HG02588 (cell line): ENCODE measurements around the gene CABLES1.

Experiments used
- ATAC-seq: cut with Tn5 transposase; IDR thresholded peaks from one replicate; pipeline ENCODE4 v1.9.1; 2021; ENCODE audit warnings: mild to moderate bottlenecking, moderate library complexity; ENCODE audit not compliant: unreplicated experiment

CABLES1 gene

DNA sequence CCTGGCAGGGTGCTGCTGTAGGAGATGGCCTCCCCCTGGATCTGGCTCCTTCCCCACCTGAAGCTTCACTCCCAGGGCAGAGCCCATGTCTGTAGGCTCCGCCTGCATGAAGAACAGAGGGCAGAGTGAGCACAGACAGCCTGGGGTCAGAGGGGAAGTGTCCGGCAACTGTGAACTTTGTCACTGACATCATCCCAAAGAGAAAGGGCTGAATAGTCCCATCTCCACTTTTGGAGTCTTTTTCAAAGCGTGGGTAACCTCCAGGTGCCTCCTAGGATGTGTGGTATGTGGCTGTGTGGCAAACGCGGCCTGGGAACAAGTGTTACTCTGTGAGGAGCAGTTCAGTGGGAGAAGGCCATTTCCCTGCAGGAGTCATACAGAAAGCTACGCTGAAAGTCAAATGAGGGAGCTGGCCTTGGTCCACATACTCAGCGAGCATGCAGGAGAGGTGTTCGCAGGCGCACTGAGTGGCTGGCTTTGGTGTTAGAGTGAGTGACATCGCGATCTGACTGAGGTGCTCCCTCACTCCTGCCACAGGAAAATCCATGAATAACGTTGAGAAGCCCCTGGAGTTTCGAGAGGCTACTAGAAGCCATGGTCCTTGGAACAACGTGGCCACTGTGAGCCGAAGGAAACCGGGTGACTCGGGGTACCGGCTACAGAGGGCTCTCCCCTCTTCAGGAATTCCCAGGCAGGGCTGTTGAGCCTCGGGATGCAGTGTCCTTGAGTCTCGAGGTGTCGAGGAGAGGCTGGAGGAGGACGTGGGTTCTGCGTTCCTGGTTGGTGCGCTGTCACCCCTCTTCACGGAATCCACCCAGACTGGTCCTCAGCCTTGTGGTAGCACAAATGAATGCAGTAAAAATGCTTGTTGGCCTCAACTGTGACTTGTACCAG is 54.7 kb downstream of the CABLES1 start:
- ATAC-seq: no peak

DNA sequence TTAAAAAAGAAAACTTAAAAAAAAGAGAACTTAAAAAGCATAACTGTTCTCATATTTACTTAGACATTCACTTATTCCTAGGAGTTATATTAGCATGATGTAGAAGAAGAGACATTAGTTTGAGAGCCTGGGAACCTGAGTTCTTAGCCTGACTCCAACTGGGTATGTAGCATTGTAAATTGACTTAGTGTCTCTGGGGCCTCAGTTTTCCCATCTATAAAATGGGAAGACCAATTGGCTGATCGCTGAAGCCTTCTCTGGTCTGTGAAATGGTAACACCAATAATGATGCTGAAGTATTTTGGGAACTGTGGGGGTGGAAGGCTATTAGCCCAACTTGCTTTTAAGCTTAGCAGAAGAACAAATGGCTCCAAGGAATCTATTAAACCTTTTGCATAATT is 55.9 kb downstream of the CABLES1 start:
- no peak for ATAC-seq

DNA sequence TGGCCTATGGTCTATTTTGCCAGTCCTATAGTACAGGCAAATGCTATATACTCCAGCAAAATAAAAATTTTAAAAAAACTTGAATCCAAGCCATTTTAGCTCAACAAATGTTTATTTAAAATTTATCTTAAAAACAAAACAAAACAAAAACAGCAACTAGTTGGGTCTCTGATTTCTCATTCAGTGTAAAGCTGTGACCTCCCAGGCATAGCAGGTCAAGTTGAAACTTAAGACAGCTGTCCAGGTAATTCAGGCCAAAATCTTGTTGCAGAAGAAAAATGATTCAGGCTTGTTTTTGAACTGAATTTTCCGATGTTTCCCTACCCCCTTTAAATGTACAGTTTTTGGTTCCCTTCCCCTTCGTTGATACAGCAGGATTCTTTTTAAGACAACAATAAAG is 58.5 kb downstream of the CABLES1 start:
- no peak for ATAC-seq

DNA sequence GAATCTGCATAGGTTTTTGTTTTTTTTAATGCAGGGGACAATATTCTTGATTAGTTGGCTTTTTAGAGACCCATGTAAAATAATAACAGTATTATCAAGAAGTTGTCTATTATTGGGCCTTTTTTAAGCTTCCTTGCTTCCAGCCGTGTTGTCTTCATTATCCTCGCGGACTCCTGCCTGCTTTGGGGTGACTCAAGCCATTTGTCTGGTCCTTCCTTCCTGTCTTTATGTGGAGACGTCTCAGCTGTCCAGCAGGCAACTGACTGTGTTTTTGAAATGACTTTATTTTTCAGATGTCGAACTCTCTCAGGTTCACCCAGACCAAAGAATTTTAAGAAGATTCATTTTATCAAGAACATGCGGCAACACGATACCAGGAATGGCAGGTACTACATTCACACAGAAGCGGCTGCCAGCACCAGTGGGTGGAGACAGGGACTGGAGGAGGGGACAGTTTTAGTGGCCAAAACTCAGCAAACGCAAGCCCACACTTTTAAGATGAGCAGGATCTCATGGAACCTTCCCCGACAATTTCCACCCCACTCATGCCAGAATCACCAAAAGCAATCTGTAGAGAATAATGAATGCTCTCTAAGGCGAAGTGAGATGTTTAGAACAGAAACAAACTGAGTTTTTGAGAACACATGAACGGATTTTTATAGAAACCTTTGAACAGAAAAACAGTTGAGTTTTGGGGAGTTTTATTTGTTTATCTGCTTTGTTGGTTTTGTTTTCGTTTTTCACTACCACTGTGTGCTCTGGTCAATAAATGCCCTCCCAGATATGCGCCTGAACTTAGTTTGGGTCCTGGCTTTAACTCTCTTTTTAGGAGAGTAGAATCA is 59.1 kb downstream of the CABLES1 start:
- no peak for ATAC-seq

DNA sequence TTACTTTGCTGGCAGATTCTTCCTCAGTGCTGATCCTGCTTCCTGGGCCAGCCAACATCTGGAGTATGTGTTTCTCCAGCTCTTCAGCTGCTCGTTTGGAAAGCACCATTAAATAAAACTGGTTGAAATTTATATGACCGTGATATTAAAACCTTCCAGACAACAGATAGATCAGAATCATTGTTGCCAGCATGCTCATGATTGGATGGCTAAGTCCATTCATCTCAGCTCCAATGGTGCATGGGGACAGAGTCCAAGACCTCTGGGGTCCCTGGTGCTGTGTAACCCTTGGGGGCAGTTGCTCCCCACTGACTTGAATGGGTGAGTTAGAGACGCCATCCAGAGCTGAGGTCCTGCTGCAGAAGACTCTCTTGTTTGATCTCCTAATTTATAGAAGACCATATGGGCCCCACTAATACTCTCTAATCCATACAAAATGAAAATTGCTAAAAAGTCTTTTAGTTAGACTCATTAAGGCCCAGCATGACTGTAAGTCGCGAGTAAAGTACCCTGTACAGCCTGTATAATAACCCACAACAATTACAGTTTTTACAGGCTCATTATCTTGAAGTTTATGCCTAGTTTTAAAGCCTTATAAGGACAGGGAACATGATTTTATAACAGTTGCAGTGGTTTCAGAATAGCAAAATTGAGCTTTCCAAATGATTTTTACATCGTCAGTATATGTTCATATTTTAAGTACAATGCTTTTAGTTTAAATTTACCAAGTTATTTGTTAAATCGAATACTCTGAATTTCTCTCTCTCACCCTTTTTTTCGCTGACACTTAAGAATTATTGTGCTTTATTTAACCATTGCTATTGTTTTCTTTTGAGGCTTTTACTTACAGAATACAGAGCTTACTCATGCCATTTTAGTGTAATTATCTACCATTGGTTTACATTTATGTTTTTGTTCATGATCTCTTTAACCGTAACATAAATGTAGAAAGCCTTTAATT is 60.0 kb downstream of the CABLES1 start:
- ATAC-seq: no peak

DNA sequence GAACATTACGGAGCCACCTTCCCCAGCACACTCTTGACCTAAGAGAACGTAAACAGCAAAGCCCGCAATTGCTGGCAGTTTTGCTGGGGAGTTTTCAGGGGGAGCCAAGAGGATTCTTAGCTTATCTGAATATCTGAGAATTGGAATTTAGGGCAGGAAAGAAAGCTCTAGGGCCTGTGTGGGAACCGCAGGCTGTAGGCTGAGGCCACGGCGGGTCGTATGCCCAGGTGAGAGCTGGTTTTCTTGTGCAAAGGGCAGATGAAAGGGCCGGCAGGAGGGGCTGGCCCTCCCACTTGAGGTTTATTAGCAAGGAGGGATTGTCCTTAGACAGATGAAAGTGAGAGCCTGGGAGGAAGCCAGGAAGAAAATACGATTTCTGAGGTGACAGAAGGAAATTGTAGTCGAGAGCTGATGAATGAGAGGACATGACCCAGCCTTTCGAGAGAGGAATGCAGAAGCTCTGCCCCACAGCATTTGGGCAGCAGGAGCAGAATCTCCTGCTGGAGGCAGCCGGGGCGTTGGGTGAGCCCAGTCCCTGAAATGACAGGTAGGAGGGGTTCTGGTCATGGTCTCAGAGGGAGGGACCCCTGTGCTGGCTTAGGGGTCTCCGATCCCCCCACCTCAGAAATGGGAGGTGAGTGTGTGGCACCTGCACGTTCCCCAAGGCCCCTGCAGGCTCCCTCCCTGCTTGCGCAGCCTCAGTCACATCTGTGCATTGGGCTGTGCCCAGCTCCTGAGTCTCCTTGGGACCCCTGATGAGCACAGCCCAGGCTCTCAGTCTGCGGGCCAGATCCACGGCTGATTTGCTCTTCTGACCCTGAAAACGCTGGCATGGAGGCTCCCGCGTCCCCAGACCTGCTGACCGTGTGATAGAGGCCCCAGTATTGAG is 61.1 kb downstream of the CABLES1 start:
- no peak for ATAC-seq

DNA sequence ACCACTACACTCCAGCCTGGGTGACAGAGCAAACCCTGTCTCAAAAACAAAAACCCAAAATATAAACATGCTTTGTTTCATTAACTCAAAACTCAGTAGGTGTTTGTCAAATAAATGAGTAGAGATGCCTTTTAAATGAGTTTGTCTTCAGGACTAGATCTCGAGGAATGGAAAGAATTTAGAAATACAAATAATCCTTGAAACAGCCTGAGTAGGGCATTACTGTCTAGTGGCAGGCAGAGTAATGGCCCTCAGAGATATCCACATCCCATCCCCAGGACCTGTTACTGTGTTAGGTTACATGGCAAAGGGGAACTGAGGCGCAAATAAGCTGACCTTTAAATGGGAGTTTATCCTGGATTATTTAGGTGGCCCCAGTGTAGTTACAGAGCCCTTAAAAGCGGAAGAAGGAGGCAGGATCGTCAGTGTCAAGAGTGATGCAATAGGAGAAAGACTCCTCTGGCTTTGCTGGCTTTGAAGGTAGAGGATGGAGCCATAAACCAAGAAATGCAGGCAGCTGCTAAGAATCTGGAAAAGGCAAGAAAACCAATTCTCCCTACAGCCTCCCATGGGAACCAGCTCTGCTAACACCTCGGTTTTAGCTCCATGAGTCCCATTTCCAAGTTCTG is 63.0 kb downstream of the CABLES1 start:
- ATAC-seq: no peak

DNA sequence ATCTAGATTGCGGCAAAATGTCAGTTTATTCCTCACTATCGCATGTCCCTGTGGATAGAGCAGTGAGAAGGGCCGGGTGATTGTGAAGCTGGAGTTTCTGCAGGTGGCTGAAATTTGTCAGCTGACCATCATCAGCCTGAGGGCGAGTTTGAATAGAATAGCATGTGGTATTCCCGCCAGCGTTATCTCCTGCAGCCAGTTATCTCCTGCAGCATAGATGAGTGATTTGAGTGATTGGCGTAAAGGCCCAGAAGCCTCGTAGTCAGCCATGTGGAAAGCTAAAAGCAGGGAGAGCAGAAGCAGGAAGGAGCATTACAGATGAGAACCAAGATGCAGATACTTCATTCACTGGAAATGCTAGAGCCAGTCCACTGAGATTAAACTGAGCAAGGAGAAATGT is 65.5 kb downstream of the CABLES1 start:
- no peak for ATAC-seq

DNA sequence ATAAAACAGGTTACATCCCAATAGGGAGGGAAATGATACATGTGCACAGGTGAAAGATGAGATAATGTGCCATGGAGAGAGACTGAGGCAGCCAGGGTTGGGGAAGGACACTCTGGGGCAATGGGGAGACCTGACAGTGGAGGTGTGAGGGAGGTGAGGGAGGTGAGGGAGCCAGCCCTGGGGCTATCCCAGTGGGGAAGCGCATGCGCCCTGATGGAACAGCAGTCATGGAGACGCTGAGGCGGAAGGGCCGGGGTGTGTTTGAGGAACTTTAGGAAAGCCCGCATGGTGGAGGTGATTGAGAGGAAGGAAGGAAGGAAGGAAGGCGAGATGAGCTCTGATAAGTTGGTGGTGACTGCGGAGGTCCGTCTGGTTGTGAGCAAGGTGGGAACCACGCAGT is 66.5 kb downstream of the CABLES1 start:
- no peak for ATAC-seq

DNA sequence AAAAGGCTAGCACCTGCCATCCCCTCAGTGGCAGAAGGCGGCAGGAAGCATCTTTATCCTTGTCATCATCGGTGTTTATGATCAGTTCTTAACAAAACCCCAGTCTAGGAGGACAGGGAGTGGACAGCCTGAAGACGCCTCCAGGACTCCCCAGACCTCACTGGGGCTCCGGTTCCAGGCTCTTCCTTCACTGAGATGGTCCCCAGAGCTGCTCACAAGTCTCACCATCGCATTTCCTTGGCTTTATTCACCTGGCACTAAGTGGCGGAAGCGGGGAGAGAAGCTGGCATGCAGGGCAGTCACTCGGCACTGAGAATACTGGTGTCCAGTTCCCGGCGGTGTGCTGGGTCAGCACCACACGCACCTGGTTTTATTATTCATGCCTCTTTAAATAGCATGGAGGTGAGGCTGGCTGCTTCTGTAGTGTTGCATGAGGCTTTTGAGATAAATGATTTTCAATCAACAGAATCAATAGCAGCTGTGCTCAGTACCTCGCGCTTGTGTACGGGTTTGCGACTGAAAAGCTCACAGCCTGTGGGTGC is 68.7 kb downstream of the CABLES1 start:
- ATAC-seq: no peak

DNA sequence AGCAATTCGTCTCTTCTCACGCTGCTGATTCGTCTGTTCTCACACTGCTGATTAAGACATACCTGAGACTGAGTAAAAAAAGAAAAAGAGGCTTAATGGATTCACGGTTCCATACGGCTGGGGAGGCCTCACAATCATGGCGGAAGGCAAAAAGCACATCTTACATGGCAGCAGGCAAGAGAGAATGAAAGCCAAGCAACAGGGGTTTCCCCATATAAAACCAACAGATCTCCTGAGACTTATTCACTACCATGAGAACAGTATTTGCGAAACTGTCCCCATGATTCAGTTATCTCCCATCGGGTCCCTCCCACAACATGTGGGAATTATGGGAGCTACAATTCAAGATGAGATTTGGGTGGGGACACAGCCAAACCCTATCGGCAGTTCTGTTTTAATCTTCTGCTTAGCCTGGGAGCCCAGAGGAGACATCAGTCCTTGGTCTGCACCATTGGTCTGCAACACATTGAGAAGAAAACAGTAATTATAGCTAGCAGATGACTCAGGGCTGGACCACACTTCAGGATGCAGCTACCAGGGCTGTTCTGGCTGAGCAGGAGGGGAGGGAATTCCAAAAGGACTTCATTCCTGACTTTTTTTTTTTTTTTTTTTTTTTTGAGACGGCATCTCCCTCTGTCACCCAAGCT is 69.4 kb downstream of the CABLES1 start:
- no peak for ATAC-seq

DNA sequence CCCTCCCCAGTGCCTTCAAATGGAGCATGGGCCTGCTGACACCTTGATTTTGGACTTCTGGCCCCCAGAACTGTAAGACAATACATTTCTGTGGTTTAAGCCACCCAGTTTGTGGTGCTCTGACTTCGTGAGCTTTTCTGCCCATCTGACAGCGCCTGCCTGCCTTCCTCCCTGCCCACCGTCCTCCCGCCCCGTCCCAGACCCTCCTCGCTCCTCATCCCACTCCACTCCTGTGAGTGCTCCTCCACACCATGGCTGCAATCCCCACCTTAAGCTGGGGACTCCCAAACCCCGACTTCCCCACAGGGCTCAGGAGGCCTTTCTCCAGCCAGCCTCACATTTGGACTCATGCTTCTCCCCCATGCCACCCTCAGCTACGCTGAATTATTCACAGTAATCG is 70.7 kb downstream of the CABLES1 start:
- ATAC-seq: no peak

DNA sequence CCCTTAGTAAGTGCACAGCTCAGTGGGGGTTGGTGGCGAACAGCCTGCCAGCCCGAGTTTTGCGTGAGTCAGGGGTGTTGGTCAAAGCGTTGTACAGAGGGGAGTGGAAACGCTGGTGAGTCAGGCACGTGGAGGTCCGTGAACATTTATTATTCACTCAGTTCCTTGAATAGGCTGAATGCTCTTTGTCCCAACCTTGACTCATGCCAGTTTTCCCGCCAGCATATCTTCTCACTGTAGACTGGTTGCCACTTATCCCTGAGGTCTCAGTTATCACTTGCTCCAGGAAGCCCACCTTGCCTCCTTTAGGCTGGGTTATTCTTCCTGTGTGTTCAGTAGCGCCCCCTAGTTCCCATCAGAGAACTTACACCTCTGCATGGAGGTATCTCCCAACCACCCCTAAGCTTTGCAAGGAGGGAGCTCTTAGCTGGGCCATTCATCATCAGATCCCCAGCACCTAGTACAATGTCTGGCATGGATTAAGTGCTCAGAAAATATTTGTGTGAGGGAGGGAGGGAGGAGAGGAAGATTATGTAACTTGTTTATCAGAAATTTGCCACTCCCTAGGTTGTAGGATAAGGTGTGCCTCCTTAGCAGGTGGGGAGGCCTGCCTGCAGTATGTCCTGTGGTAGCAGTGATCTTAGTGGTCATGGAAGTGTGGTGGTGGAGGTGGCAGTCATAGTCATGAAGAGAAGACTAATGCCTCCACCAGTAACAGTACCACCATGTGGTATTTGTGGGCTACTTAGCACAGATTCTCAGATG is 72.1 kb downstream of the CABLES1 start:
- no peak for ATAC-seq

DNA sequence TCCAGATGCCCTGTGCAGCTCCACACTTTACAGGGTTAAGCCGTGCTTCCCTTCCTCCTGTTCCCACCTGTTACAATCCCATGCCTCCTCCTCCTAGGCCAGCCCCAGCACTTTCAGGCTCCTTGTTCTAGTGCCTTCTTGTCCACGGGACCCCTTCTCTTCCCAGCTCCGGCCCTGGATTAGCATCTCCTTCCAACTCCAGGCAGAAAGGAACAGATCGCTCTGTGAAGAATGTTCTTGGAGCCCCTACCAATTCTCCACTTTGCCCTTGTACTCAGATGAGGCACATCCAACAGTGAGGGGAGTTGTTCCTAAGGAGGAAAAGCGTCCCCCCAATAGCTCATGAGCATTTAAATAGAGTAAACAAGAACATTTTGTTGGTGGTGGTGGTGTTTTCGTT is 72.7 kb downstream of the CABLES1 start:
- ATAC-seq: no peak

DNA sequence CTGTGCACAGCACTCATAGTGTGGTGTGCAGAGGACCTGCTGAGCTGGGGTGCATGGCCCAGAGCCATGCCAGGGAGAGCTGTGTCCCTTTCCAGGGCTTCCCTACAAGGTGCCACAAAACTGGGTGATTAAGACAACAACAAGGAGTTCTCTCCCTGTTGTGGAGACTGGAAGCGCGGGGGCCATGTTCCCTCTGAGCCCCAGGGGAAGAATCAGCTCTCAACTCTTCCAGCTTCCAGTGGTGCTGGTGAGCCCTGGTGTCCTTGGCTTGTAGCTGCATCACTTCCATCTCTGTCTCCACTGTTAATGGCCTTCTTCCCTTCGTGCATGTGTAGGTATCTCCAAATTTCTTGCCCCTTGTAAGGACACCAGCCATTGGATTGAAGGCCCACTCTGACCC is 73.3 kb downstream of the CABLES1 start:
- no peak for ATAC-seq

DNA sequence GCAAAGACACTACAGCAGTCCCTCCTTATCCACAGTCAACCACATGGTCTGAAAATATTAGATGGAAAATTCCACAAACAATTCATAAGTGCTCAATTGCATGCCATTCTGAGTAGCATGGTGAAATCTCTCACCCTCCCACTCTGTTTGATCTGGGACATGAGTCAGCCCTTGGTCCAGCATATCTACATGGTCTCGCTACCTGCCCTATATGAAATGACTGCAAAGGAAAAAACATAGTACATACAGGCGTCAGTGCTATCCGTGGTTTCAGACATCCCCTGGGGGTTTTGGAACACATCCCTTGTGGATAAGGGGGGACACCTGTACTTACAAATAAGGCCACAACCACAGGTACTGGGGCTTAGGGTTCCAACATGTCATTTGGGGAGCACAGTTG is 73.7 kb downstream of the CABLES1 start:
- no peak for ATAC-seq

DNA sequence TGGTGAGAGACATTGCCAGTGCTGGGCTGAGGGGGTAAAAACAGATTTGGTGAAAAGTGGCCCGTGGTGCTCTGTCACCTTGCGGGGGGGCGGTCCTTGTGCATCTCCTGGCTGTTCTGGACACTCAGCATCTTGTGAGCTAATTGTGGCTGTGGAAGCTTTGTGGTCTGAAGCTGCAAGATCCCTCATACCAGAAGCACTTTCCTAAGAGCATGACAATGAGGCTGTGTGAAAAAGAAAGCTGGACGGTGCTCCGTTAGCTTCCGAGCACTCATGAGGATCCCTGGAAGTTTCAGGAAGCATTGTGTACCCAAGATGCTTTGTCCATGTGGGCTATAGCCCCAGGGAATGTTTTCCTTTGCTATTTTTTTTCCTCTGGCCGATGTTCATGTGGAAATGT is 74.5 kb downstream of the CABLES1 start:
- no peak for ATAC-seq

DNA sequence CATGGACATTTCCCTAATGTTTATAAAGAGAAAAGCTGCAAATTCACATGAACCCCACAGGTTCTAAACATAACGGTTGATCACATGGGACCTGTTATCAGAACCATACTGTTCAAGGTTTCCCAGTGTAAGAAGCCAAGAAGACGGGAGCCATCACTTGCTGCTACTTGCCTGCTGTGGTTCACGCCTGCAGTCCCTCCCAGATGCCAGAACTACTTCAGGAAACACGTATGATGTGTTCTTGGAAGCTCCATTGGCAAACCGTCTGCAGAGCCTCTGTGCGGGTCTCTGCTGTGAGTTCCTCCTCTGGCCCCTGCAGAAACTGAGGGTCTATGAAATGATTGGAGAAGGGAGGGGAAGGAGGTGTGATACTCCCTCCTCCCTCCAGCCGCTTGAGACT is 75.2 kb downstream of the CABLES1 start:
- no peak for ATAC-seq
